GM12875 (cell line): ENCODE data around the gene SRGAP1.

Source experiments
- H3K4me3 ChIP-seq: one replicate; pipeline ENCODE4 v1.5.1; 2011; ENCODE audit warnings: low read depth, low read length, control low read depth
- TF ChIP-seq, protein P1 (sequence below): IDR thresholded peaks from 2 replicates; pipeline ENCODE4 v1.5.1; 2011; ENCODE audit warnings: low read depth, mild to moderate bottlenecking, control low read depth, inconsistent platforms, low read length, moderate library complexity, borderline replicate concordance; ENCODE audit not compliant: insufficient read depth

Gene SRGAP1

DNA sequence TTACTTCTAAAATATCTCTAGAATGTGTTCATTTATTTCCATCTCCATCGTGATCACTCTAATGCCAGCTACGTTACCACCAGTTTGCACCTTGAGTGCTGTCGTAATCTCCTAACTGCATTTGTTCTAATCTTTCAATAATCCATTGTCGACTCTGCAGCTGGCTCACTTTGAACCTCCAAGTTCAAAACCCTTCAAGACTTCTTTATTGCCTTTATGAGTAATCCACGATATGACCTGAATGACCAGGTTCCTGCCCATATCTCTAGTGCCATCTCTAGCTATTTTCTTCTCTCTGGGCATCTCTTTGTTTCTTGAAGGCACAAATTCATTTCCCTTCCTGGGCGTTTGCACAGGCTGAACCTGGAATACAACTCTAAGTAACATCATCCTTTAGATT lies 76.7 kb downstream of the SRGAP1 start:
- TF ChIP-seq, protein P1, sequence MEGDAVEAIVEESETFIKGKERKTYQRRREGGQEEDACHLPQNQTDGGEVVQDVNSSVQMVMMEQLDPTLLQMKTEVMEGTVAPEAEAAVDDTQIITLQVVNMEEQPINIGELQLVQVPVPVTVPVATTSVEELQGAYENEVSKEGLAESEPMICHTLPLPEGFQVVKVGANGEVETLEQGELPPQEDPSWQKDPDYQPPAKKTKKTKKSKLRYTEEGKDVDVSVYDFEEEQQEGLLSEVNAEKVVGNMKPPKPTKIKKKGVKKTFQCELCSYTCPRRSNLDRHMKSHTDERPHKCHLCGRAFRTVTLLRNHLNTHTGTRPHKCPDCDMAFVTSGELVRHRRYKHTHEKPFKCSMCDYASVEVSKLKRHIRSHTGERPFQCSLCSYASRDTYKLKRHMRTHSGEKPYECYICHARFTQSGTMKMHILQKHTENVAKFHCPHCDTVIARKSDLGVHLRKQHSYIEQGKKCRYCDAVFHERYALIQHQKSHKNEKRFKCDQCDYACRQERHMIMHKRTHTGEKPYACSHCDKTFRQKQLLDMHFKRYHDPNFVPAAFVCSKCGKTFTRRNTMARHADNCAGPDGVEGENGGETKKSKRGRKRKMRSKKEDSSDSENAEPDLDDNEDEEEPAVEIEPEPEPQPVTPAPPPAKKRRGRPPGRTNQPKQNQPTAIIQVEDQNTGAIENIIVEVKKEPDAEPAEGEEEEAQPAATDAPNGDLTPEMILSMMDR = no peak
- H3K4me3 ChIP-seq = no peak overlapping the region

DNA sequence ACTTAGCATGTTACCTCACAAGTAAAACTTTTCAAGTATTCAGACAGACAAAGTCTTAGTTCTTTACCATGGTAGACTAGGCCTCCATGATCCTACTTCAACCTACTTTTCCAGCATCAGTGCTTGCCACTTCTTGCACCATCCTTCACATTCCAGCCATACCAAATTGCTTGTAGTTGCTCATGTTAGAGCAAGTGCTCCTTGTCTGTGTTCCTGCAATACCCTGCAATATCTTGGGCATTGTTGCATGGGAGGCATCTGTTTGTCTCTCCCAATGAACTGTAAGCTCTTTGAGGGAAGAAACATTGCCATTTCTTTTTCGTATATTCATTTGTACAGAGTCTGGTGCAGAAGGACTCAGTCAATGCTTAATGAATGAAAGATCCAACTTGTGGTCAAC lies 78.0 kb downstream of the SRGAP1 start:
- H3K4me3 ChIP-seq = no peak overlapping the region
- TF ChIP-seq, protein P1 = no peak

DNA sequence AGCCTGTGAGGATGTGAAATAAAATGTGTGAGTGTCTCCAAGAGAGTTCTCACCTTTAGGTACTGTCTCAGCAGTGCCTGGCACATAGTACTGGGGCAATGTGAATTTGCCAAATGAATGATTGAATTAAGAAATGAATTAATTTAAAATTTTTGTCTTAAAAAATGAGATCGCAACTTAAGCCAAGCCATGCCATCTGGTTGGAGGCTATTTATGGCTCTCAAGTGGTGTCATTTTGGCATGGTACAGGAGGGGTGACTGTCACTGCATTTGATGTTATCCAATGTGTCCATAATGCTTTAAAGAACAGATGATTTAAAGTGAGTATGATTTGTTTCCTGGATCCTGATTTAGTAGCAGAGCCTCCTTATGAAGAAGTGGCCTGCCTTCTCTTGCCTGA lies 80.3 kb downstream of the SRGAP1 start:
- no peak overlapping the region for H3K4me3 ChIP-seq
- TF ChIP-seq, protein P1 = no peak

DNA sequence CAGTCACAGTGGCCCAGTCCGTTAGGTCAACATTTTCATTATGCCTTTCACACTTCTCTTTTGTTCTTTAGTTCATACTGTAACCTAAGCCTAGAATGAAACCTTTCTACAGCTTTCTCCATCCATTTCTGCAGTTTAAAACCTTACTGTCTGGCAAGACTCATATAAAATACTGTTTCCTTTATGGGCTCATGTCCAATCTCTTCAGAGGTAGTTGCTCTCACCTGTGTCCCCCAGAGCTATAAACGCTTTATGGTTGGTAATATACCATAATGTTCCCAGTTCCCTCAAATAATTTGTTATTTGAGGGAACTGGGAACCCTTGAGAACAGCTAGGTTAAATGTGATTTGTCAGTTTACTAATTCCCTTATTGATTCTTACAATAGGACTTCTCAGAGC lies 83.0 kb downstream of the SRGAP1 start:
- TF ChIP-seq, protein P1 = no peak

DNA sequence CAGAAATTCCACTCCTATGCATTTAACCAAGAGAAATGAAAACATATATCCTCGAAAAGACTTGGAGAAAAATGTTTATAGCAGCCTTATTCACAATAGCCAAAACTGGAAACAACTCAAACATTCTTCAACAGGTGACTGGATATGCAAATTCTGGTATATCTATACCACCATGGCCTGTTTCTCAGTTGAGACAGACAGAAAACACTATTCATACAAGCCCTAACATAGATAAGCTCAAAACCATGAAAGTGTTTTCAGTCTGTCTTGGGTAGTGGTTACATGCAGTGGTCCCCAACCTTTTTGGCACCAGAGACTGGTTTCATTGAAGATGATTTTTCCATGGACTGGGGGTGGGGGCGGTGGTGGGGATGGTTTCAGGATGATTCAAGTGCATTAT lies 83.8 kb downstream of the SRGAP1 start:
- TF ChIP-seq, protein P1 = no peak

More for the DNA sequence above, 83.0 kb downstream of the SRGAP1 start:
- H3K4me3 ChIP-seq = no peak overlapping the region

DNA sequence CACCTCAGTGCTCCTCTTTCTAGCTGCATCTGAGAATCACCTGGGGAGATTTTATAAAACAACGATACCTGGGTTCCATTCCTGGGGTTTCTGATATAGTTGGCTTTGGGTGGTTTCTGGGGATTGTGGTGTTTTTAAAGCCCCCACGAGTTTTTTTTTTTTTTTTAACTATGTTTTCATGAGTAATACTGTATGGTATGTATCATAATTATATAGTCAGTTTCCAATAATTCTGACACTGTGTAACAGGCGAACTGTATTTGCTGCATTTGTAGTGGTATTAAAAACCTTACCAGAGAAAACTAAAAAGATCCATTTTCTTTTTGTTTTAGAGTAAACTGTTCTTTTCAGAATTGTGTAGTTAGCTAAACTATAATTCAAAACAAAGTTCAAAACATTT lies 84.9 kb downstream of the SRGAP1 start:
- TF ChIP-seq, protein P1 = no peak
- H3K4me3 ChIP-seq = no peak overlapping the region

More for the DNA sequence above, 83.8 kb downstream of the SRGAP1 start:
- H3K4me3 ChIP-seq = no peak overlapping the region

DNA sequence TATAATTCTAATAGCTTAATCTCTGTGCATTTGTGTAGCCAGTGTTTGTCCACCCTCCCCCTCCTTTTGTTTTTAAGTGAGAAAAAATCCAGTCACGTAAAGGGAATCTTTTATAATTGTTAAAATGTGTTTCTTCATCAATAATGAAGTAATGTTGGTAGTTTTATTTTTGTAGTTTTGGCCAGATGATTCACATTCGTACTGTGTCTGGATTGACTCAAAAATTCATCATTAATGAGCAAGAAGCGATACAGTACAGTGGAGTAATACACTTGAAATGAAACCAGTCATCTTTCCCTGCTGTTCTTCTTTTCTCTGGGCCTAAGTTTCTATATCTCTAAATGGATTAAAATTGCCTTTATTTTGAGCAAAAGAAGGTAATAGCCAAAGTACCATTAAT lies 86.5 kb downstream of the SRGAP1 start:
- TF ChIP-seq, protein P1 = no peak

More for the DNA sequence above, 86.5 kb downstream of the SRGAP1 start:
- no peak overlapping the region for H3K4me3 ChIP-seq
